NCI-H128 (cell line): ENCODE results near the gene RUFY2.
"Not testable (repeated sequence)": the region's sequence is repeated elsewhere in the genome, so short reads cannot be mapped to it uniquely, and the experiment has no call there.

ENCODE experiments used
- DNase-seq: peaks from one replicate; lab custom pipeline; 2025; ENCODE audit not compliant: unreplicated experiment; lab: John Stamatoyannopoulos, UW

Gene RUFY2

DNA sequence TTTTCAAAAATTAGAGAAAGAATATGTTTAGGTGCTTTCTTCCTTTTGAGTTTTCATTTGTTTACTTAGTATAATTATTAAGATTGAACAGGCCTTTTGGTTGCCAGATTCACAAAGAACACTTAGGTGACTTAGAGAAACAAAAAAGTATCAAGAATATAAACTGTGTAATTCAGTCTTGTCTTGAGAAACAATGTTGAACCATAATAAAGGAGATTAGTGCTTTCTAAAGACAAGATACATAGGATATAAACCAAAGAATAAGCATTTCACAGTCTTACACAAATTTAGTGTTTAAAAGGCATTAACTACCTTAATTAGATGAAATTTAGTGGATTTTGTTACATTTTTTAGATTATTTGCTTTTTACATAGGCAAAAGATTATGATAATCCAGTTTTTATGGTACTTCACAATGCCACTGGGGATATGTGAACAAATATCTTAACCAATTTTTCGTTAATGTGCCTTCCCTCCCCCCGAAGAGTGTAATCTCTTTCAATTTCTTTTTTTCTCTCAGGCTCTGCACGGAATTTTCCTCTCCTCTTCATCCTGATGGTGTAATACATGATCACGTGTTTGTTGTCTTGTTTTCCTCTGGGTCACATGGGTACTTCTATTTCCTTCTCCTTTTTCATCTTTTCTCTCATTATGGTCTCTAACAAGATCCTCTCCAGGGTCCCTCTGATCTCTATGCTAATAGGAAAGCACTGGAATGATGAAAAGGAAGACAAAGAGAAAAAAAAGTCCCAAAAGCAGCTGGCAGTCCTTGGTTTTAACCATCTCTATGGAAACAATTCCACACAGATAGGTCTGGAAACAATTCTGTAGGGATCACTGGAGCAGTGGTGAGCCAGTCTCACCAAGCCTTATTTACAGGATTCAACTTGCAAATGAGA, 78.9 kb downstream of the RUFY2 start:
- no peak for DNase-seq

DNA sequence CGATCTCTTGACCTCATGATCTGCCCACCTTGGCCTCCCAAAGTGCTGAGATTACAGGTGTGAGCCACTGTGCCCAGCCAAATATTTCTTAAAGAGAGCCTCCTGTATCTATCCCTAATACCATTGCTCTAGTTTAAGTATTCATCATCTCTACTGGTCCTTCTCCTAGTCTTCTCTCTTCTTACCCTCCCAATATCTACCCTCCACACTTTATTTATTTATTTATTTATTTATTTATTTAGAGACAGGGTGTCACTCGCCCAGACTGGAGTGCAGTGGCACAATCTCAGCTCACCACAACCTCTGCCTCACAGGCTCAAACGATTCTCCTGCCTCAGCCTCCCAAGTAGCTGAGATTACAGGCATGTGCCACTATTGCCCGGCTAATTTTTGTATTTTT, 82.7 kb downstream of the RUFY2 start:
- not testable (repeated sequence) for DNase-seq

DNA sequence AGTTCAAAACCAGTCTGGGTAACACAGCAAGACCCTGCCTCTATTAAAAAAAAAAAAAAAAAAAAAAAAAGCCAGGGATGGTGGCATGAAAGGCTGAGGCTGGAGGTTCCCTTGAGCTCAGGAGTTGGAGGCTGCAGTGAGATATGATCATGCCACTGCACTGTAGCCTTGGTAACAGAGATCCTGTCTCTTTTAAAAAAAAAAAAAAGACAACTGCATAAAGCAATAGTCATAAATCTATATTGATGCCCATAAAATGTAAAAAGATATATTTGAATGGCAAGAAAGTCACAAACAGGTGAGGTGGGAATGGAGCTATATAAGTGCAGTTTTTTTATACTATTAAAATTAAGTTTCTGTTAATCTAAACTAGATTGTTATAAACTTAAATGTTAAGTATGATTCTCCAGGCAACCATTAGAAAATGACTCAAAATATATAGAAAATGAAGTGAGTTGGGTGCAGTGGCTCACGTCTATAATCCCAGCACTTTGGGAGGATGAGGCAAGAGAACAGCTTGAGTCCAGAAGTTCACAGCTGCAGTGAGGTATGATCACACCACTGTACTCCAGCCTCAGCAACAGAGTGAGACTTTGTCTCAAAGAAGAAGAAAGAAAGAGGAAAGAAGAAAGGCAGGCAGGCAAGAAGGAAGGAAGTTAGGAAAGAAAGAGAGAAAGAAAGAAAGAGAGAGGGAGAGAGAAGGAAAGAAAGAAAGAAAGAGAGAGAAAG, 88.6 kb downstream of the RUFY2 start:
- DNase-seq: no peak

DNA sequence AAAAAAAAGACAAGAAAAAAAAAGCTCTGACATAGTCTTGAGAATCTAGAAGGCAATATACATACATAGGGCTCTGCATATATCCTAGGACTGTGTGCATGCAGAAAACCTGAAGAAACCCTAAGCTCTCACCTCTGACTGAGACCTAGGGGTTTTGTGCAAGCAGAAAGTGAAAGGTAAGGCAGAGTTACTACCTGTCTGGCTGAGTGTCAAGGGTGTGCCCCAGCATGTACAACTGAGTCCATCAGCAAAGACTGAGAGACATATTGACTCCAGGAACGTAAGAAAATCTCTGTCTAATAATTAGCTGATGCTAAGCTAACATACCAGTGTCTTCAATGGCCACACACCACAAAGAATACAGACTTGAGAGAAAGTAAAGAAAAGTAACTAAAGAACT, 91.5 kb downstream of the RUFY2 start:
- DNase-seq: no peak

DNA sequence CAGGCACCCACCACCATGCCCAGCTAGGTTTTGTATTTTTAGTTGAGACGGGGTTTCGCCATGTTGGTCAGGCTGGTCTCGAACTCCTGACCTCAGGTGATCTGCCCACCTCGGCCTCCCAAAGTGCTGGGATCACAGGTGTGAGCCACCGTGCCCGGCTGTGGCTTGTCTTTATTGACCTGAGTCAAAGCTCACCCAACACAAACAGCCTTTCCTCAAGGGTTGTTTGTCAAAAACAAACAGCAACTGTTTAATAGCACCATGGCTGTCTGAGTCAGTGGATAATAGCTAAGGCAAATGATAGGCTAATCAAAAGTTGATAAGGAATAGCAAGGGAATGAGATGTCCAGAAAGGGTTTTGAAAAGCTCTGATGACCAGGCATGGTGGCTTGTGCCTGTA, 92.1 kb downstream of the RUFY2 start:
- not testable (repeated sequence) for DNase-seq

DNA sequence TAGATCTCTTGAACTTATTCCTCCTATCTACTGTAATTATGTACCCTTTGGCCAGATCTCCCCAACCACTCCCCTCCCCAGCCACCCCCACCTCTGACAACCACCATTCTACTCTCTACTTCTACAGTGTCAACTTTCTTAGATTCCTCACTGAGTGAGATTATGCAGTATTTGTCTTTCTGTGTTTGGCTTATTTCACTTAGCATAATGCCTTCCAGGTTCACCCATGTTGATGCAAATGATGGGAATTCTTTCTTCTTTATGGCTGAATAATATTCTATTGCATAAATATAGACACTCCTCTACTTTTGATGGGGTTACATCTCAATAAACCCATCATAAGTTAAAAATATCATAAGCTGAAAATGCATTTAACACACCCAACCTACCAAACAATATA, 96.5 kb downstream of the RUFY2 start:
- no peak for DNase-seq

DNA sequence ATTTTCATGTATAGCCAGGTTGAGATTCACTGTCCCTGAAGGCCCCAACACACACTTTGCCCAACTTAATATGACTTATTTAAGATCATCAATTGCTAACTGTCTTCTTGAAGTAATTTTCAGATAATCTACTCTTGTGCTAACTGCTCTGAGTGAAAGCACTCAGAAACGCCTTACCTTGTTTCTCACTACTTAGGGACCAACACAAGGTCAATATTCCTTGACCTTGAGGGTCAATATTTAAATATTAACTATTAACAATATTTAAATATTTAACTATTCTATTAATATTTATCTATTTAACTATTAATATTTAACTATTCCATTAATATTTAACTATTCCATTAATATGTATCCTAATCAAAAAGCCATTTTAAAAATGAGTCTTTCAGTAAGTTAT, 101.2 kb downstream of the RUFY2 start:
- DNase-seq: no peak

DNA sequence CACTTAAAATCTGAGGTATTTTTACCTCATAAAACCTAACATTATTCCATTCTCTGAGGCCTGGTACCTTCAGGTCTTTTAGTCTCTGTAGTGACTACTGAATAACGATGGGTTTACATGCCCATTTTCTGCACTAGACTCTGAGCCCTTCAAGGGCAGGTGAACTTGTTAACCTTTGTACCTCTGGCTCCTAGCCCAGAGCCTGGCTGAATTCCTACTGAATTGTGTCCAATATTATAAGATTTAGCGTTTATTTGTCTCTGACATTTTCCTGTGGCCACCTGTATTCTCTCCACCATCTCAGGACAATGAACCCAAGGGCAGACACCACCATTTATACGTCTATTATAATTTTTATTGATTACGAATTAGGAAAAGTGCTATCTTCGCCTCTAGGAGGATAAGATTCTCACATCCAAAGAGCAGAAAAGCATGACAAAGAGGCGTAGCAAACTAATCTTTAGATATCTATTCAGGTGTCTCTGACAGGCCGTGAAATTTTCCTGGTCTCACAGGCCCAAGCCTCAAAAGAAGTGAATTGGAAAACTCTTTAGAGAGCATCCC, 103.1 kb downstream of the RUFY2 start:
- no peak for DNase-seq

DNA sequence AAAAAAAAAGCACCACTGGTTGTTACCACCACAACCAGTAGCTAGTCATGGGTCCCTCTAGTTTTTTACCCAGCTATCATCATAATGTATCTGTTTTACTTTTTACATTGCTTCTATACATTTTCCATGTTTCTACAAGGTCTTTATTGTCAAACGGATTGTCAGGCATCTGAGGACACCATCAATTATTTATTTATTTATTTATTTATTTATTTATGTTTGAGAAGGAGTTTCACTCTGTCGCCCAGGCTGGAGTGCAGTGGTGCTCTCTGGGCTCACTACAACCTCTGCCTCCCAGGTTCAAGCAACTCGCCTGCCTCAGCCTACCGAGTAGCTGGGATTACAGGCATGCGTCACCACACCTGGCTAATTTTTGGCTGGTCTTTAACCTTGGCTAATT, 104.2 kb downstream of the RUFY2 start:
- DNase-seq: no peak

DNA sequence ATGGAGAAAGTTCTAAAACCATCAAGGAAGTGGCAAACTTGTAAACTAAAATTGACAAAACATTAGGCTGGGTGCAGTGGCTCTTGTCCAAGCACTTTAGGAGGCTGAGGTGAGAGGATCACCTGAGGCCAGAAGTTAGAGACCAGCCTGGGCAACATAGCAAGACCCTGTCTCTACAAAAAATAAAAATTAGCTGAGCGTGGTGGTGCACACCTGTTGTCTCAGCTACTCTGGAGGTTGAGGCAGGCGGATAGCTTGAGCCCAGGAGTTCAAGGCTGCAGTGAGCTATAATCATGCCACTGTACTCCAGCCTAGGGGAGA, 104.6 kb downstream of the RUFY2 start:
- DNase-seq: no peak

DNA sequence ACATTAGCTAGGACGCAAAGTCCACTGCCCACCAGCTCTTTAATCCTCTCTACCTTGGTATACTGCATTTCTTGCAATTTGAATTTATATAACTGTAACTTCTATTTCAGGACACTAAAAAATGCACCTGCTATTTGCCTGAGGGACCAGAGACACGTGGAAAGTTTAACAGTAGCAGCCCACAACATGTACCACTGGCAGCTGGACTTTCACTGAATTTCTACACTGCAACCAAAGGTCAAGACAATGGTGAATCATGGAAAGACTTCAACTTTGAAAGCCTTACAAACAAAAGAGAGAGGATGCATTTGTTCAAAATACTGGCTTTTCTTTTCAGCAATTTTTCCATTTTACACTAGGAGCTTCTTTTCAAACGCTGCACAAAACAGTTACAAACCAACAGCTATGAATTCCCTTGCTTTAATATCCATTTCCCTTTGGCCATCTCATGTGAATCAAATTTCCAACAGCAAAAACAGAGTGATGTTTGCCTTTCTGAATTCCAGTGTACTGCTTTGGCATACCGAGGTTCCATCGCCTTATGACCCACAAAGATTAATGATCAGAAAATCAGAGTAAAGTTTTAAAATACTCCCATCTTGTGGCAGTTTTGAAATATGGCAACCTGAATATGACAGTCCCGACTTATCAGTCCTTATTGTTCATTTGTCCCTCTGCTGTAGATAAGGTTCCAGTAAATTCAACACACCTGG, 105.1 kb downstream of the RUFY2 start:
- DNase-seq: no peak

DNA sequence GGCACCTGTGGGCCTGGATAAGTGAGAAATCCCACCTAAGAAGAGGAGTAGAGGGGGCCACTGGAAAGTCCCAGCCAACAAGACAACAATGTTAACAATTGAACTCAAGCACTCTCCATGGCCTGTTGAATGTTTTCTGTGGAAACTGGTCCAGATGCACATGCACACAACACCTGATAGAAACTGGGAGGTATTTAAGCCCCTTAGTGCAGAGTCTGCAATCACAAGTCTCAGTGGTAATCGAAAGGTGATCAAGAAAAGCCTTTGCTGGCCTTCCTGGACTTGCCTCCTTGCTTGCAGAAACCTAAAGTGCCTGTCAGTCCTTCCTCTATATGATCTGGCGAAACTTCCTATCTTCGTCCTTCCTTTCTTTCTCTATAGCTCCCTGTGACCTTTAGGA, 105.8 kb downstream of the RUFY2 start:
- no peak for DNase-seq

DNA sequence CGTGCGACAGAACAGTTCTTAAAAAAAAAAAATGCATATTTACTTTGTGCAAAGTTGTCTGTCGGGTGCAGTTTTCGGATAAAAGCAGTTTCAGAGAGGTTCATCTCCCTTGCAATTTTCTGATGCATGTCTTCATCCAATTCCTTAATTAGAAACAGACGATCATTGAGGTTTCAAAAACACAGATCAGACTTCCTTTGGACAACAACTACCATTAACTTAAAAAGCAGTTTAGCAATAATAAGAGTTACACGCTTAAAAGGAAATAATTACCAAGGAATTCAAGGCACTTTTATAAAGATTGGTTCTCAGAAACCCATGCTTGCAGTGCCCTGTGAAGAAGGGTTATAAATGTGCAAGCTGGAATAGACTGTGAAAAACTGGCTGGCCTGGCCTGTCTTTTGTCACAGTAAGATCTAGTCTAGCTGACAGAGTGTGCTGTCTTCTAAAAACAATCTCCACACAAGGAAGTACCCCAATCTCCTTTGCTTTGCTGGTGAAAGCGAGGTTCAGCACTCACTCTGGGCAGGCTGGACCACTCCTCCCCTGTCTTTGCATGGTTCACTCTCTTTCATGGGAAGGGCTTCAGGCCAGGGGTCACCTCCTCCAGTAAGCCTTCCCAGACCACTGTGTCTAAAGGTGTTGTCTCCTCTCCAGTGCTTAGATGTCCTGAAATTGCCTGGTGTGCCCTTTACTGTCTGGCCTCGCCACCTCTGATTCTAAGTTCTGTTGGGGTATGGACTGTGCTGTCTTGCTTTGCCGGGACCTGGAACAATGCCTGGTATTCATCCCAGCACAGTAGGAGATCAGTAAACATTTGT, 110.0 kb downstream of the RUFY2 start:
- DNase-seq: no peak
